ENCODE results near the gene SRA1. TPM values are rescaled to one million over a fixed set of nuclear protein-coding genes. Genes with fewer than 3 reads are reported as not detected.

SRA1 gene
- total and polyA plus RNA-seq, 5 experiments from 2014 or later = 26.7 to 37.5 (median 28.3) TPM

Small RNA genes lying within 50 kb of the gene (microRNA-seq; reads per million reads assigned to microRNA genes)
- gene MIR6831 (ENCODE audit: borderline microRNAs expressed) = not detected

Other genes starting within 250 kb of the SRA1 start
- gene HBEGF, start 210.9 kb downstream of the SRA1 start, total RNA-seq = under 1 TPM; 0.30 to 0.44 TPM
- gene HBEGF, start 210.9 kb downstream of the SRA1 start, polyA plus RNA-seq = under 1 TPM in 1 of 3 donors, not detected in 2; 0.06 TPM
- not detected for gene SLC4A9, start 197.3 kb downstream of the SRA1 start, total RNA-seq
- gene SLC4A9, start 197.3 kb downstream of the SRA1 start, polyA plus RNA-seq = not detected
- gene ANKHD1, start 155.6 kb downstream of the SRA1 start, total RNA-seq = 100 to 1,000 TPM; 218 to 235 TPM
- 10 to 100 TPM; 54.9 to 82.8 (median 63.8) TPM for gene ANKHD1, start 155.6 kb downstream of the SRA1 start, polyA plus RNA-seq
- 10 to 100 TPM; 24.5 to 27.3 TPM for gene EIF4EBP3, start 9.8 kb downstream of the SRA1 start, total RNA-seq
- gene EIF4EBP3, start 9.8 kb downstream of the SRA1 start, polyA plus RNA-seq = 10 to 100 TPM; 50.4 to 79.6 (median 71.5) TPM
- 10 to 100 TPM; 75.6 to 77.5 TPM for gene APBB3, start 7.1 kb upstream of the SRA1 start, total RNA-seq
- gene APBB3, start 7.1 kb upstream of the SRA1 start, polyA plus RNA-seq = 1 to 10 TPM; 2.5 to 4.6 (median 3.7) TPM
- 10 to 100 TPM; 53.6 to 58.3 TPM for gene SLC35A4, start 7.4 kb upstream of the SRA1 start, total RNA-seq
- gene SLC35A4, start 7.4 kb upstream of the SRA1 start, polyA plus RNA-seq = 100 to 1,000 TPM in 2 of 3 donors, 10 to 100 TPM in 1; 92.8 to 142 (median 113) TPM
- gene CD14, start 75.7 kb upstream of the SRA1 start, total RNA-seq = 1 to 10 TPM; 4.5 to 4.6 TPM
- 1 to 10 TPM; 1.5 to 3.1 (median 2.1) TPM for gene CD14, start 75.7 kb upstream of the SRA1 start, polyA plus RNA-seq
- 10 to 100 TPM; 46.3 to 55.8 TPM for gene TMCO6, start 82.0 kb upstream of the SRA1 start, total RNA-seq
- 10 to 100 TPM; 11.5 to 20.5 (median 13.9) TPM for gene TMCO6, start 82.0 kb upstream of the SRA1 start, polyA plus RNA-seq
- 10 to 100 TPM; 43.6 to 44.3 TPM for gene NDUFA2, start 90.2 kb upstream of the SRA1 start, total RNA-seq
- gene NDUFA2, start 90.2 kb upstream of the SRA1 start, polyA plus RNA-seq = 100 to 1,000 TPM; 137 to 167 (median 160) TPM
- gene IK, start 90.4 kb upstream of the SRA1 start, total RNA-seq = 100 to 1,000 TPM; 178 TPM
- gene IK, start 90.4 kb upstream of the SRA1 start, polyA plus RNA-seq = 100 to 1,000 TPM; 168 to 207 (median 200) TPM
- 10 to 100 TPM; 46.2 to 47.7 TPM for gene WDR55, start 107.4 kb upstream of the SRA1 start, total RNA-seq
- gene WDR55, start 107.4 kb upstream of the SRA1 start, polyA plus RNA-seq = 10 to 100 TPM in 1 of 3 donors, 1 to 10 TPM in 2; 9.2 to 15.6 (median 9.6) TPM
- gene DND1, start 116.1 kb upstream of the SRA1 start, total RNA-seq = 1 to 10 TPM; 3.4 to 3.7 TPM
- gene DND1, start 116.1 kb upstream of the SRA1 start, polyA plus RNA-seq = under 1 TPM in 1 of 3 donors, not detected in 2; 0.17 TPM
- gene HARS1, start 133.9 kb upstream of the SRA1 start, total RNA-seq = 10 to 100 TPM; 83.6 to 84.1 TPM
- 10 to 100 TPM; 63.2 to 77.5 (median 65.3) TPM for gene HARS1, start 133.9 kb upstream of the SRA1 start, polyA plus RNA-seq
- 10 to 100 TPM; 63.5 to 68.0 TPM for gene HARS2, start 134.0 kb upstream of the SRA1 start, total RNA-seq
- 10 to 100 TPM; 15.4 to 24.6 (median 20.1) TPM for gene HARS2, start 134.0 kb upstream of the SRA1 start, polyA plus RNA-seq
- 10 to 100 TPM; 55.8 to 59.6 TPM for gene ZMAT2, start 143.0 kb upstream of the SRA1 start, total RNA-seq
- 10 to 100 TPM; 64.2 to 81.3 (median 77.0) TPM for gene ZMAT2, start 143.0 kb upstream of the SRA1 start, polyA plus RNA-seq
- not detected for gene PCDHA1, start 228.7 kb upstream of the SRA1 start, total RNA-seq
- not detected for gene PCDHA1, start 228.7 kb upstream of the SRA1 start, polyA plus RNA-seq
- gene PCDHA2, start 237.4 kb upstream of the SRA1 start, total RNA-seq = not detected
- not detected for gene PCDHA2, start 237.4 kb upstream of the SRA1 start, polyA plus RNA-seq
- not detected for gene PCDHA3, start 243.6 kb upstream of the SRA1 start, total RNA-seq
- not detected for gene PCDHA3, start 243.6 kb upstream of the SRA1 start, polyA plus RNA-seq
- not detected for gene PCDHA4, start 249.6 kb upstream of the SRA1 start, total RNA-seq
- gene PCDHA4, start 249.6 kb upstream of the SRA1 start, polyA plus RNA-seq = not detected

Measured in naive thymus-derived CD8-positive, alpha-beta T cell (primary cell).